NB4 (cell line): ENCODE data around the gene USP28.
A peak's percentile ranks its signal among the peaks of the same experiment; 100 is the strongest.
"Not testable (repeated sequence)": the region's sequence is repeated elsewhere in the genome, so short reads cannot be mapped to it uniquely, and the experiment has no call there.

Experiments used
- DNase-seq: peaks from one replicate; pipeline ENCODE4 v3.0.0; 2010; ENCODE audit warnings: low read depth
- H3K4me3 ChIP-seq: one replicate; pipeline ENCODE4 v1.5.1; 2011; ENCODE audit warnings: mild to moderate bottlenecking, low read depth, low read length, moderate library complexity
- MYC ChIP-seq: IDR thresholded peaks from 2 replicates; pipeline ENCODE4 v1.6.1; 2011; ENCODE audit warnings: low read depth, low read length
- POLR2A ChIP-seq: IDR thresholded peaks from 2 replicates; pipeline ENCODE4 v1.6.1; 2011; ENCODE audit warnings: mild to moderate bottlenecking; ENCODE audit not compliant: insufficient read length; ENCODE audit errors: extremely low read depth
- TF ChIP-seq, protein P1 (sequence below): IDR thresholded peaks from one replicate; pipeline ENCODE4 v1.5.1; 2012; ENCODE audit warnings: low read depth, low read length
- TF ChIP-seq, protein P2 (sequence below): IDR thresholded peaks from 2 replicates; pipeline ENCODE4 v1.6.1; 2011; ENCODE audit warnings: low read depth, low read length

USP28 gene, protein sequence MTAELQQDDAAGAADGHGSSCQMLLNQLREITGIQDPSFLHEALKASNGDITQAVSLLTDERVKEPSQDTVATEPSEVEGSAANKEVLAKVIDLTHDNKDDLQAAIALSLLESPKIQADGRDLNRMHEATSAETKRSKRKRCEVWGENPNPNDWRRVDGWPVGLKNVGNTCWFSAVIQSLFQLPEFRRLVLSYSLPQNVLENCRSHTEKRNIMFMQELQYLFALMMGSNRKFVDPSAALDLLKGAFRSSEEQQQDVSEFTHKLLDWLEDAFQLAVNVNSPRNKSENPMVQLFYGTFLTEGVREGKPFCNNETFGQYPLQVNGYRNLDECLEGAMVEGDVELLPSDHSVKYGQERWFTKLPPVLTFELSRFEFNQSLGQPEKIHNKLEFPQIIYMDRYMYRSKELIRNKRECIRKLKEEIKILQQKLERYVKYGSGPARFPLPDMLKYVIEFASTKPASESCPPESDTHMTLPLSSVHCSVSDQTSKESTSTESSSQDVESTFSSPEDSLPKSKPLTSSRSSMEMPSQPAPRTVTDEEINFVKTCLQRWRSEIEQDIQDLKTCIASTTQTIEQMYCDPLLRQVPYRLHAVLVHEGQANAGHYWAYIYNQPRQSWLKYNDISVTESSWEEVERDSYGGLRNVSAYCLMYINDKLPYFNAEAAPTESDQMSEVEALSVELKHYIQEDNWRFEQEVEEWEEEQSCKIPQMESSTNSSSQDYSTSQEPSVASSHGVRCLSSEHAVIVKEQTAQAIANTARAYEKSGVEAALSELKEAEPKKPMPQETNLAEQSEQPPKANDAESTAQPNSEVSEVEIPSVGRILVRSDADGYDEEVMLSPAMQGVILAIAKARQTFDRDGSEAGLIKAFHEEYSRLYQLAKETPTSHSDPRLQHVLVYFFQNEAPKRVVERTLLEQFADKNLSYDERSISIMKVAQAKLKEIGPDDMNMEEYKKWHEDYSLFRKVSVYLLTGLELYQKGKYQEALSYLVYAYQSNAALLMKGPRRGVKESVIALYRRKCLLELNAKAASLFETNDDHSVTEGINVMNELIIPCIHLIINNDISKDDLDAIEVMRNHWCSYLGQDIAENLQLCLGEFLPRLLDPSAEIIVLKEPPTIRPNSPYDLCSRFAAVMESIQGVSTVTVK

DNA sequence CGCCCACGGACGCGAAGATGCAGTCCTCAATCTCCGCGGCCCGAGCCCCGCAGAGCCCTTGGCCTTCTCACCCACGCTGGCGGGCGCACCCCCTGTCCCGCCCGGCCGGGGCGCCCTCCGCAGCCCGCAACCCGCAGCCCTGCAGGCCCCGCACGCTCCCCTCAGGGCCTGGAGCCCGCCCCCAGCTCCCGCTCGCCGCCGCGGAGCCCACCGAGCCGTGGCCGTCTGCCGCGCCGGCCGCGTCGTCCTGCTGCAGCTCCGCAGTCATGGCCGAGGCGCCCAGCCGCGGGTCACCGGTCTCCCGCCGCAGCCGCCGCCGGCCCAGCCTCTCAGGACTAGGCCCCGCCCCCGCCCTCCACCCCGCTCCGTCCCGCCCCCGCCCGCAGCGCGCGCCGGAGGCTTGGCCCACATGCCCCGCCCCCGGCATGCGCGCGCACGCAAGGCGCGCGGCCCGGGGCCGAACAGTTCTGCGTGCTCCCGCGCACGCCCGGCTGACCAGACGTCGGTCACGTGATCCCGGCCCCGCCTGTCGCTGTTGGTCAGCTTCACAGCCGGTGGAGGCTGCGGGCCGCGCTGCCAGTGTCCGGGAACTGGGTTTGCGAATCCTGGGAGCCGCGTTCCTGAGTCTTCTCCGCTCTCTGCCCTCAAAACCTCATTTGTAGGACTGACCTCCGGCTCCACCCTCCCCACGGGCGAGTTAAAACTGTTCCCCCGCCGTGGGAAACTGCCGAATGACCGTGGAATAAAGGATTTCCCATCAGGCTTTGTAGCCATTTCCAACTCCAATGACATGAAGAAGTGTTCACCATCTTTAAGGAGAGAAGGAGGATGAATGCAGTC lies at the start of gene USP28:
USP28 (minus strand) TSS at position 339 of the 840 bp plus-strand sequence; CDS start at position 268, 71 bp downstream.
- H3K4me3 ChIP-seq, result peak within 1 kb of the TSS; percentile 99
- peak; percentile 97 for DNase-seq
- TF ChIP-seq, protein P1, sequence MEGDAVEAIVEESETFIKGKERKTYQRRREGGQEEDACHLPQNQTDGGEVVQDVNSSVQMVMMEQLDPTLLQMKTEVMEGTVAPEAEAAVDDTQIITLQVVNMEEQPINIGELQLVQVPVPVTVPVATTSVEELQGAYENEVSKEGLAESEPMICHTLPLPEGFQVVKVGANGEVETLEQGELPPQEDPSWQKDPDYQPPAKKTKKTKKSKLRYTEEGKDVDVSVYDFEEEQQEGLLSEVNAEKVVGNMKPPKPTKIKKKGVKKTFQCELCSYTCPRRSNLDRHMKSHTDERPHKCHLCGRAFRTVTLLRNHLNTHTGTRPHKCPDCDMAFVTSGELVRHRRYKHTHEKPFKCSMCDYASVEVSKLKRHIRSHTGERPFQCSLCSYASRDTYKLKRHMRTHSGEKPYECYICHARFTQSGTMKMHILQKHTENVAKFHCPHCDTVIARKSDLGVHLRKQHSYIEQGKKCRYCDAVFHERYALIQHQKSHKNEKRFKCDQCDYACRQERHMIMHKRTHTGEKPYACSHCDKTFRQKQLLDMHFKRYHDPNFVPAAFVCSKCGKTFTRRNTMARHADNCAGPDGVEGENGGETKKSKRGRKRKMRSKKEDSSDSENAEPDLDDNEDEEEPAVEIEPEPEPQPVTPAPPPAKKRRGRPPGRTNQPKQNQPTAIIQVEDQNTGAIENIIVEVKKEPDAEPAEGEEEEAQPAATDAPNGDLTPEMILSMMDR, result no peak
- peak; percentile 67 for TF ChIP-seq MYC
- TF ChIP-seq, protein P2, sequence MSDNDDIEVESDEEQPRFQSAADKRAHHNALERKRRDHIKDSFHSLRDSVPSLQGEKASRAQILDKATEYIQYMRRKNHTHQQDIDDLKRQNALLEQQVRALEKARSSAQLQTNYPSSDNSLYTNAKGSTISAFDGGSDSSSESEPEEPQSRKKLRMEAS, result peak; percentile 95
- peak; percentile 99 for TF ChIP-seq POLR2A

DNA sequence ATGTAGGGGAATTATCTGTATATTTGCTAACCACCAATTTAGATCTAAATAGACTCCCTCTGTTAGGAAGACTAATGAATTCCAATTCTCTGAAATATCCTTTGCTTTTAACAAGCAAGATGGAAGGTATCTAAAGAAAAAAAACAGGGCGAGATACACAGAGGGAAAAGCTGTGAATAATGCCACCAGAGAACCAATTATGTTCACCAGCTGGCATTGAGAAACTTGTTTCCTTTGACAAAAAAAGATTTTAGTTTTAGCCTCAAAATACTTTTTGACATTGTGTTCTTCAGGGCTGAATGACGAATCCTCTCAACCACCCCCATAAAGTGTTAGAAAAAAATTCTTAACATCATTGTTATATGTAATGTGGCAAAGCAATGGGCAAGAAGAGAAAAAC lies 48.2 kb upstream of the USP28 start:
- H3K4me3 ChIP-seq, result no peak overlapping the region
- TF ChIP-seq, protein P1, result no peak
- TF ChIP-seq POLR2A, result no peak
- TF ChIP-seq, protein P2, result no peak
- no peak for TF ChIP-seq MYC
- no peak for DNase-seq

DNA sequence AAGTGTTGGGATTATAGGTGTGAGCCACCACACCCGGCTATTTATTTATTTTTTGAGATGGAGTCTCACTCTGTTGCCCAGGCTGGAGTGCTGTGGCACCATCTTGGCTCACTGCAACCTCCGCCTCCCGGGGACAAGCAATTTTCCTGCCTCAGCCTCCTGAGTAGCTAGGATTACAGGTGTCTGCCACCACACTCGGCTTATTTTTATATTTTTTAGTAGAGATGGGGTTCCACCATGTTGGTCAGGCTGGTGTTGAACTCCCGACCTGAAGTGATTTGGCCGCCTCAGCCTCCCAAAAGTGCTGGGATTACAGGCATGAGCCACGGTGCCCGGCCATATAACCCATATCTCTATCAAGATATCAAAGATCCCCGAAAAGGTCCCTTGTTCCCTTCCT lies 36.1 kb upstream of the USP28 start:
- DNase-seq, H3K4me3 ChIP-seq: not testable (repeated sequence)

DNA sequence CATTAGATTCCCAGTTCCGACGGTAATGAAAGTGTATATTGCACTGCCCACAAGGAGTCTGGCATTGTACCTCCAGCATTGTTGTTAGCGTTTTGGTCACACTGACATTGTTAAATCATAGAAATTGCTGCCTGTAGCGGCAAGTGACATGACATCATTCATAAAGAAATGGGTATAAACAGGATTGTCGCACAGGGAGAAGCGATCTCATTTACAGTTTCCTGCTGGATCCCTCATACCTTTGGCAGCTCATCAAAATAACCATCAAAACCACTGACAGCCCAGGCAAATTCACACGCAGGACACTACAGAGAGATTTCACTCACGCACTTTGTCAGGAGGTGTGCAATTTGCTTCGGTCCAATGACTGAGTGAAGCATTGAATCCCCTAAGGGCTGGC lies 32.7 kb upstream of the USP28 start:
- H3K4me3 ChIP-seq, result no peak overlapping the region
- TF ChIP-seq, protein P1, result no peak
- TF ChIP-seq MYC (no peak), POLR2A (no peak)
- TF ChIP-seq, protein P2, result no peak
- no peak for DNase-seq

DNA sequence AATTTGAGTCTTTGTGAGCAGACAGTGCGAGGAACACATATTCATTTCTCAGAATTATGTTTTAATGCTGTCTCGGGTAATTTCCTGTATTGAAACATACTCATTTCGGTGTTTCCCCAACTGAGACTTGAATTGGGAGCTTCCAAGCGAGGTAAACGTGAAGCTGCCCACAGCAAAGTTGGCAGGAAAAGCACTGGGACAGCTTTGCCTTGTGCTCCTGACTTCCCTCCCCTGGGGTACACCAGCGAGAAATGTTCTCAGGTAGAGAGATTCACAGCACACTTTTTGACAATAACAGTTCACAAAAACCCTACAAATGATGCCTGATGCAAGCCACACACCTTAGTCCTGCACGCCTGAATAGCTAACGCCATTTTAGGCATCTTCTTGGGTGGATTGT lies 32.3 kb upstream of the USP28 start:
- DNase-seq, result no peak
- no peak overlapping the region for H3K4me3 ChIP-seq
- TF ChIP-seq, protein P2, result no peak
- TF ChIP-seq, protein P1, result no peak
